DND-41 (cell line): ENCODE results near the gene RAB25.
A peak's percentile ranks its signal among the peaks of the same experiment; 100 is the strongest.

Experiments used
- CTCF ChIP-seq: IDR thresholded peaks from 2 replicates; pipeline ENCODE4 v1.5.1; 2012; ENCODE audit warnings: borderline replicate concordance, low read length, moderate library complexity, mild to moderate bottlenecking; ENCODE audit not compliant: poor library complexity, severe bottlenecking; ENCODE audit errors: extremely low read depth
- EZH2 ChIP-seq: IDR thresholded peaks from 3 replicates; pipeline ENCODE4 v1.6.1; 2012; ENCODE audit warnings: borderline replicate concordance, low read depth, mild to moderate bottlenecking, moderate library complexity, low read length, inconsistent platforms; ENCODE audit not compliant: severe bottlenecking

- TF ChIP-seq CTCF (peak; percentile 97), EZH2 (no peak)
Measured at GRCh38 chr1:156096640-156097391, 35.9 kb downstream of the RAB25 start.
